Nephron (organoid): Measurements from ENCODE around the gene DNPH1.

Experiments
- H3K27ac Mint-ChIP-seq, 3 experiments: 2 replicates each; pipeline ENCODE4 v1.8.0; 2020; ENCODE audit warnings: mixed read lengths in 3 of 3, mild to moderate bottlenecking in 2 of 3, moderate library complexity in 1 of 3
- H3K27me3 Mint-ChIP-seq: 2 replicates; pipeline ENCODE4 v1.8.0; 2021; ENCODE audit warnings: low read depth, mild to moderate bottlenecking, moderate library complexity, mixed read lengths
- H3K36me3 Mint-ChIP-seq: 2 replicates; pipeline ENCODE4 v1.8.0; 2020; ENCODE audit warnings: low read depth, mixed read lengths
- H3K4me1 Mint-ChIP-seq: 2 replicates; pipeline ENCODE4 v1.8.0; 2020; ENCODE audit warnings: mixed read lengths
- H3K4me3 Mint-ChIP-seq, 3 experiments: 2 replicates each; pipeline ENCODE4 v1.8.0; 2020; ENCODE audit warnings: mild to moderate bottlenecking in 3 of 3, mixed read lengths in 3 of 3, moderate library complexity in 2 of 3
- H3K9me3 Mint-ChIP-seq: 2 replicates; pipeline ENCODE4 v1.8.0; 2020; ENCODE audit warnings: mixed read lengths
- TF ChIP-seq, protein P1 (sequence below), 3 experiments: fragments of 200-600 bp; sonication (generic); IDR thresholded peaks; one replicate each; pipeline ENCODE4 v1.5.0; 2021; ENCODE audit warnings: antibody characterized with exemption in 3 of 3; ENCODE audit not compliant: unreplicated experiment in 3 of 3

The DNPH1 gene

DNA sequence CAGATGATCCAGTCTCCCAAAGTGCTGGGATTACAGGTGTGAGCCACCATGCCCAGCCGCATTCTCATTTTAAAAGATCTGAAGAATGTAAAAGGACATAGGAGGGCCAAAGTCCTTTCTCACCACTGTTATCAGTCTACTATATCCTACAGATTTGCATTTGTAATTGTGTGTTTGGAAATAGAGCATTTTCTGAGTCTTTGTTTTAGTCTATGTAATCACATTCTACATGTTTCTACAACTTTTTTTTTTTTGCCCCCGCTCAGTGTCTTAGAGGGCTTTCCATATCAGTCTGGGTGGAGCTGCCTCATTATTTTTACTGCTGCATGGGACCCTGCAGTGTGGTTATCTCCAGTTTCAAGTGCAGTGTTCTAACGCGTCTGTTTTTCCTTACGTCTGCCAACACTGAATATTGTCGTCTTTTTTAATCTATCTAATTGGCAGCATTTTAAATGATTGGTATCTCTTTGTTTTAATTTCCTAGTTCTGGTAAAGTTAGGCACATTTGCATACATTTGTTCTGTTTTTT is 39.4 kb downstream of the DNPH1 start:
- Mint-ChIP-seq H3K27me3 (no peaks in the 10 kb centered on the region), H3K36me3 (peaks cover 52% of the 10 kb centered on the region), H3K9me3 (no peaks in the 10 kb centered on the region), H3K4me1 (no peaks in the 10 kb centered on the region), H3K4me3 (no peak overlapping the region), H3K27ac (no peak overlapping the region)
- TF ChIP-seq, protein P1, sequence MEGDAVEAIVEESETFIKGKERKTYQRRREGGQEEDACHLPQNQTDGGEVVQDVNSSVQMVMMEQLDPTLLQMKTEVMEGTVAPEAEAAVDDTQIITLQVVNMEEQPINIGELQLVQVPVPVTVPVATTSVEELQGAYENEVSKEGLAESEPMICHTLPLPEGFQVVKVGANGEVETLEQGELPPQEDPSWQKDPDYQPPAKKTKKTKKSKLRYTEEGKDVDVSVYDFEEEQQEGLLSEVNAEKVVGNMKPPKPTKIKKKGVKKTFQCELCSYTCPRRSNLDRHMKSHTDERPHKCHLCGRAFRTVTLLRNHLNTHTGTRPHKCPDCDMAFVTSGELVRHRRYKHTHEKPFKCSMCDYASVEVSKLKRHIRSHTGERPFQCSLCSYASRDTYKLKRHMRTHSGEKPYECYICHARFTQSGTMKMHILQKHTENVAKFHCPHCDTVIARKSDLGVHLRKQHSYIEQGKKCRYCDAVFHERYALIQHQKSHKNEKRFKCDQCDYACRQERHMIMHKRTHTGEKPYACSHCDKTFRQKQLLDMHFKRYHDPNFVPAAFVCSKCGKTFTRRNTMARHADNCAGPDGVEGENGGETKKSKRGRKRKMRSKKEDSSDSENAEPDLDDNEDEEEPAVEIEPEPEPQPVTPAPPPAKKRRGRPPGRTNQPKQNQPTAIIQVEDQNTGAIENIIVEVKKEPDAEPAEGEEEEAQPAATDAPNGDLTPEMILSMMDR (IDR thresholded peaks at IDR 0.05; ENCODE audit: unreplicated experiment in 3 of 3) = no peak

DNA sequence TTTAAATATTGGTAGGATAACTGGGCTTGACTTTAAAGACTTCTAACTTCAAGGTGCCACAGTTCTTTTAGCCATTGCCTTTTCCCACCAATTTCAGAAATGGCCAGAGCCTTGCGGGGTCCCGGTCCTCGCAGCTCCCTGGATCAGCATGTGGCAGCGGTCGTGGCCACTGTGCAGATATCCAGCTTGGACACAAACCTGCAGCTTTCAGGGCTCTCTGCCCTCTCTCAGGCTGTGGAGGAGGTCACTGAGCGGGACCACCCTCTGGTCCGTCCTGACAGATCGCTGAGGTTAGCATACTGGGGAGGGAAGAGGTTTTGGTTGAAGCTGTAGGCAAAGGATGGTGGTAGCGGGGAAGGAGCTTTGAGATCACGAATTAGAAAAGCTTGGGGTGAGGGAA is 40.9 kb downstream of the DNPH1 start:
- Mint-ChIP-seq H3K36me3 (peaks cover 48% of the 10 kb centered on the region), H3K27me3 (no peaks in the 10 kb centered on the region), H3K4me3 (no peak overlapping the region), H3K4me1 (peaks cover 8% of the 10 kb centered on the region), H3K9me3 (no peaks in the 10 kb centered on the region), H3K27ac (no peak overlapping the region)
- TF ChIP-seq, protein P1 (IDR thresholded peaks at IDR 0.05; ENCODE audit: unreplicated experiment in 3 of 3) = no peak

DNA sequence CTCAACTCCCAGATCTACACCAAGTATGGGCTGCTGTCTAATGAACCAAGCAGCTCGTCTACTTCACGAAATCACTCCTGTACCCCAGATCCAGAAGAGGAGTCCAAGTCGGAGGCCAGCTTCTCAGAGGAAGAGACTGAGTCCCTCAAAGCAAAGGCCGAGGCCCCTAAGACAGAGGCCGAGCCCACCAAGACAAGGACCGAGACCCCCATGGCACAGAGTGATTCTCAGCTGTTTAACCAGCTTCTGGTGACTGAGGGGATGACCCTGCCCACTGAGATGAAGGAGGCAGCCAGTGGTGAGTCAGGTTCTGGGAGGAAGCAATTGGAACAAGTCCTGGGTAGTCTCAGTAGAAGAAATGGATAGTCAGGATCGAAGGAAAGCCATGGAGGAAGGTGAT is 41.5 kb downstream of the DNPH1 start:
- Mint-ChIP-seq H3K4me1 (peaks cover 14% of the 10 kb centered on the region), H3K36me3 (peaks cover 42% of the 10 kb centered on the region), H3K27ac (no peak overlapping the region), H3K4me3 (no peak overlapping the region), H3K9me3 (no peaks in the 10 kb centered on the region), H3K27me3 (no peaks in the 10 kb centered on the region)
- TF ChIP-seq, protein P1 (IDR thresholded peaks at IDR 0.05; ENCODE audit: unreplicated experiment in 3 of 3) = no peak

DNA sequence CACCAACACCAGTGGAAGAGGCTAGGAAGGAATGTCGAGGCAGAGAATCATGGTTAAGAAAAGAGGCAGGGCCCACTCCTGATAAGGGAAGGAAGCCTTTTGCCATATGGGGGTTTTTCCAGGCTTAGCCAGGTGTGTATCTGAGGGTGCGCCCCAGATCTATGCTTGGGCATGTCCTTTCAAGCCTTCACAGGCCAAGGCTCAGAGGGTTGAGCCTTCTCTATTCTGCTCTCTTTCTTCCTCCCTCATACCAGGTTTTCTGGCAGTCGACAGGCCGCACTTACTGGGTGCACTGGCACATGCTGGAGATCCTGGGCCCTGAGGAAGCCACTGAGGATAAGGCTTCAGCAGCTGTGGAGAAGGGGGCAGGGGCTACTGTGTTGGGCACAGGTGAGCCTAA is 42.6 kb downstream of the DNPH1 start:
- Mint-ChIP-seq H3K27ac (no peak overlapping the region), H3K4me1 (peaks cover 20% of the 10 kb centered on the region), H3K4me3 (no peak overlapping the region), H3K27me3 (no peaks in the 10 kb centered on the region), H3K36me3 (peaks cover 38% of the 10 kb centered on the region), H3K9me3 (no peaks in the 10 kb centered on the region)
- TF ChIP-seq, protein P1 (IDR thresholded peaks at IDR 0.05; ENCODE audit: unreplicated experiment in 3 of 3) = no peak

DNA sequence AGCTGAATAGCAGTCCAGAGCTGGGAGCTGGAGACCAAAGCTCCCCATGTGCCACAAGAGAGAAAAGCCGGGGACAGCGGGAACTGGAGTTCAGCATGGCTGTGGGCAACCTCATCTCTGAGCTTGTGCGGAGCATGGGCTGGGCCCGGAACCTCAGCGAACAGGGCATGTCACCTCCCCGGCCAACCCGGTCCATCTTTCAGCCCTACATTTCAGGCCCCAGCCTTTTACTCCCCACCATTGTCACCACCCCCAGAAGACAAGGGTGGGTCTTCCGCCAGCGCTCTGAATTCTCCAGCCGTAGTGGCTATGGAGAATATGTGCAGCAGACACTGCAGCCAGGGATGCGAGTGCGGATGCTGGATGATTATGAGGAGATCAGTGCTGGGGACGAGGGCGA is 43.3 kb downstream of the DNPH1 start:
- Mint-ChIP-seq H3K4me1 (peaks cover 27% of the 10 kb centered on the region), H3K4me3 (no peak overlapping the region), H3K36me3 (peaks cover 38% of the 10 kb centered on the region), H3K27me3 (no peaks in the 10 kb centered on the region), H3K27ac (no peak overlapping the region), H3K9me3 (no peaks in the 10 kb centered on the region)
- TF ChIP-seq, protein P1 (IDR thresholded peaks at IDR 0.05; ENCODE audit: unreplicated experiment in 3 of 3) = no peak

DNA sequence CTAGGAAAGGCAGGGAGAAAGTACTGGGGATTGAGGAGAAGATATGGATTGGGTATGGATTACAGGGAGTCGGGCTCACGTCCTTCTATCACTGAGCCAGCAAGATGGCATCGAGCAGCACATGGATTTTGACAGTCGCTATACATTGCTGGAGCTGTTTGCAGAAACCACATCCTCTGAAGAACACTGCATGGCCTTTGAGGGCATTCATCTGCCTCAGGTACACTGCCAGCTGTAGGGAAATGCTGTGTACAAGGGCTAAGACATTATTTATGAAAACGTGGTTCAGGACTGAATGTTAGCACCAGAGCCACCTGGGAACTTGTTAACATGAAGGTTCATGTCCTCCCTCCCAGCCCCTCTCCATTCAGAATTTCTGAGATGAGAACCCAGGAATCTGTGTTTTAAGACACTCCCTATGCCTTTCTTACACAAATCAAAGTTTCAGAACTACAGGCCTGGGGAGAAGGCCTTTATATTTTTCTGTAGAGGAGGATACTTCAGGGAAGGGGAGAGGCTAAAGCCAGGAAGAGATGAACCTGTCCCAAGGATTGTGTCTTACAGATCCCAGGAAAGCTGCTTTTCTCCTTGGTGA is 43.8 kb downstream of the DNPH1 start:
- no peak overlapping the region for H3K4me3 Mint-ChIP-seq
- no peak overlapping the region for H3K27ac Mint-ChIP-seq
- peaks cover 32% of the 10 kb centered on the region for H3K4me1 Mint-ChIP-seq
- H3K9me3 Mint-ChIP-seq = no peaks in the 10 kb centered on the region
- peaks cover 38% of the 10 kb centered on the region for H3K36me3 Mint-ChIP-seq
- H3K27me3 Mint-ChIP-seq = no peaks in the 10 kb centered on the region
- TF ChIP-seq, protein P1 (IDR thresholded peaks at IDR 0.05; ENCODE audit: unreplicated experiment in 3 of 3) = no peak
